Stimulated activated CD4-positive, alpha-beta T cell treated with anti-CD3 and anti-CD28 coated beads, Interleukin-2, amount 100 ng/mL, for 24 hours (primary cell): ENCODE results near the gene SLC30A3.
A peak's percentile ranks its signal among the peaks of the same experiment; 100 is the strongest.

Source experiments
- DNase-seq, 2 donors: peaks; one replicate each; pipeline ENCODE4 v3.0.0-alpha.2; 2020

The SLC30A3 gene

DNA sequence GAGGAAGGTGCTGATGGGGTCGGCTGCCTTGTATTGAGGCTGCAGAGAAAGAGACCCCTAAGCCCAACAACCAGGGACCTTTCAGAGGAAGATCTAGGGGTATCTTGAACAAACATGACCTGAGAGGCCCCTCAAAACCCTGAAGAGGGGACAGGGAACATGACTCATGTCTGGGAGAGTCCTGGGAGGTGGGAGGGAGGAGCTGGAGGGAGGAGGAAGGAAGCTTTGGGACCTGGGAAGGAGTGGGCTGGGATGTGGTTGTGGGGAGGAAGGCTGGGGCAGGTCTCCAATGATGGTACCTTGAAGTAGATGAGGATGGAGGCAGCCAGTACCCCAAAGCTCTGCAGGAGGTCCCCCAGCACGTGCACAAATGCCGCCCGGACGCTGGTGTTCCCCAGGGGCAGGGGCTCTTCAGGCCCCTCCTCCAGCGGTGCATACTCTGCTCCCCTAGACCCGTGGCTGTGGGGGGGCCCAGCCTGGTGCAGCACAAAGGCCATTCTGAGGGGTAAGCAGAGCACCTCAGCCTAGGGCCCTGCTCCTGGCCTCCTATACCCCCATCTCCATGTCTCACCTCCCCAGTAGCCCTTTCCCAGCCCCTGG lies 5.9 kb downstream of the SLC30A3 start:
- no peak for DNase-seq

DNA sequence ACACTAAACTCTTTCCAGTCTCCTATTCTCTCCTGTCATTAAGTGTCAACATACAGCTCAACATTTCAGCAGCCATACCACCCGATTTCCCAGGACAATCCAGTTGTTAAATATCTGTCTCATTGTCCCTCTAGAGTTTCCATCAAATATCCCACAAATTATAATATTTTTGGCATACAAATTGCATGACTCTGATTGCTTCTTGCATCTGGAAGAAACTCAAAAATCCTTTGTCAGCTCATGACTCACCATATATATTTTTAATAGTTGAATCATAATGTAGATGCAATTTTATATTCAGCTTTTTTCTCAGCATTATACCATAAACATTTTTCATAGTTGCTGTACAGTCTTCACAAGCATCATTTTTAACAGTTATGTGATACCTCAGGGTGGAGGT lies 7.2 kb downstream of the SLC30A3 start:
- no peak for DNase-seq

DNA sequence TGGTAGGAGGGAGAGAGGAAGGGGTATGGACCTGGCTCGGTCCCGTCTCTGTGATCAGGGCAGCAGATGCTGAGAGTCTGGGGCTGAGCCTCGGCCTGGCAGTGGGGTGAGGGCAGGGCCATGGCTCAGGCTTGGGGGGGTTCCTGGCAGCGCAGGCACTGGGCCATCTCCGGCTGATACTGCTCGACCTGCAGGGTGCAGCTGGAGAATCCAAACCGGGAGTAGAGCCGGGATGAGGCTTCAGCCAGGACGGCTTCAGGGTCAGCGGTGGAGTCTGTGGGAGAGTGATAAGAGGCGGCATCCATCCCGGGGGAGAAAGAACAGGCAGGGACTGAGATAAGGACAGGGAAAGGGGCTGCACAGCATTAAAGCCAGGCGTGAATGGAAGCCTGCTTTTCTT lies 7.7 kb downstream of the SLC30A3 start:
- no peak for DNase-seq

DNA sequence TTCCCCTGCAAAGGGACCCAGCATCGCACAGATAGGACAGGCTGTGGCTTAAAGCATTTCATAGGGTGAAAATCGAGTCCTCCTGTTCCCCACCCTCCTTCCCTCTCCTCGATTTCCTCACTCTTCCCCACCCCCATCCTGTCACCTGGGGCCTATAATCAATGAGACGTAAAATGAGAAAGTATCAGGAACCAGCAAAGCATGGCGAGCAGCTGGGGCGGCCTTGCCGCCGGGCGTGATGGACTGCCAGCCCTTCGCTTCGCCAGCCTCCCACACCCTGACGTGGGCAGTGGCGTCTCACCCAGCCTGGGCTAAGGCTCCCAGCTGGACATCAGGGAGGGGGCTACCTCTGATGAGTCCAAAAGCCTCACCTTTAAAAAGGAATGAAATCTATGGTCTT lies 11.1 kb downstream of the SLC30A3 start:
- no peak for DNase-seq

DNA sequence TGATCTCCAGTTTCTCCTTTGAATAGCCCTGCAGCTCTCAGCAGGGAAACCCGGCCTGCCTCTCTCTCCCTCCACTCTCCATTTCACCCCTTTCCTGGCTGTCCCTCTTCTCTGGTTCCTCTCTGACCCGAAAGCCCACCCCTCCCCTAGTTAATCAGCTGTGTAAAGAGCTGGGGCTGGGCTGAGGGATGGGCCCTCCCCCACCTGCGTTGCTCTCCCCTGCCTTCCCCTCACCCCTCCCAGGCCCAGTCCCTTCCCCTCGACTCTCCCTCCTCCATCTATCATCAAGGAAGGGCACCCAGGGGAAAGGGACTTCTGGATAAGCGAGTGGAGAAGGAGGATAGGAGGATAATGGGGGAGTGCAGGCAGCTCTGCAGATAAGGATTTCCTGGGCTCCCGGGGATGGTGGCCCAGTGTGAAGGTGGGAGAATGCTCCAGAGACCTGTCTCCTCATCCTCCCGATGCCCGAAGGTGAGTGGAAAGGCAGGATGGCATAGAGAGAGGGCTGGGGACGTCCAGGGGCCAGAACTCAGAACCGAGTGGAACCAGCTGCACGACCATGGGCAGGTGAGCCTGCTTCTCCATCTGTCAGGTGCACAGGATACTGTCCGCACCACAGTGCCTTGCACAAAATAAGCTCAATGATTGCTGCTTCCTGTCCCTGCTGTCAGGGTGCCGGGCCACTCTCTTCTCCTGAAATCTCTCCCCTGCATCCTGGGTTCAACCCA lies 12.0 kb downstream of the SLC30A3 start:
- DNase-seq: no peak

DNA sequence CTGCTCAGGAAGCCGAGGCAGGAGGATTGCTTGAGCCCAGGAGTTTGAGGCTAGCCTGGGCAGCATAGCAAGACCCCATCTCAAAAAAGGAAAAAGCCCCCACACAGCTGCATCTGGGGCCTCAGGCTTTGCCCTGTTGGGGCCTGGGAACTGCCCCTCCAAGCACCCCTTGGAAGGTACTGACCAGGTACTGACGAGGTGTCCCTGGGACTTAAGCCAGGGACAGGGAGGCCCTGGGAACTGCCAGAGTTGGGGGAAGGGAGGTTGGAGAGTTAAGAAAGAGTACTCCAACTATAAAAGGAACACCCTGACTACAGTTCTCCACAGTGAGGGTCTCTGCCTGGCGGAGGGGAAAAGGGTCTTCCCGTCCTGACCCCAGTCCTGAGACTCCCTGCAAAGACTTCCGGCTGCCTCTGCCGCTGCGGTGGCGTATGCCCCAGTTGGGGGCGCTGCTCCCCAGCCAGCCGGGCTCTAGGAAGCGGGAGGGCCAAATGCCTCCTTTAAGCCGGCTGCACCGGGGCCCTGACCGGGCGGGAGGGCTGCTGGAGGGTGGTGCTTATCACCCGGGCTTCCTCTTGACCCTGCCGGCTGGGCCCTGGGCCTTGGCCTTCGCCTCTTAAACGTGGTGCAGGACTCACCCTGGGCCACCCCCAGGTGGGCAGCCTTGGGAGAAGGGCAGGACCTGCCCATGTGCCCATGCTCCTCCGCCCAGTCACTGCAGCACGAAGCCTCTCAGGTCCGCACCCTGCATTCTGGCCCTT lies 12.8 kb downstream of the SLC30A3 start:
- DNase-seq: peak; percentile 55 to 70

DNA sequence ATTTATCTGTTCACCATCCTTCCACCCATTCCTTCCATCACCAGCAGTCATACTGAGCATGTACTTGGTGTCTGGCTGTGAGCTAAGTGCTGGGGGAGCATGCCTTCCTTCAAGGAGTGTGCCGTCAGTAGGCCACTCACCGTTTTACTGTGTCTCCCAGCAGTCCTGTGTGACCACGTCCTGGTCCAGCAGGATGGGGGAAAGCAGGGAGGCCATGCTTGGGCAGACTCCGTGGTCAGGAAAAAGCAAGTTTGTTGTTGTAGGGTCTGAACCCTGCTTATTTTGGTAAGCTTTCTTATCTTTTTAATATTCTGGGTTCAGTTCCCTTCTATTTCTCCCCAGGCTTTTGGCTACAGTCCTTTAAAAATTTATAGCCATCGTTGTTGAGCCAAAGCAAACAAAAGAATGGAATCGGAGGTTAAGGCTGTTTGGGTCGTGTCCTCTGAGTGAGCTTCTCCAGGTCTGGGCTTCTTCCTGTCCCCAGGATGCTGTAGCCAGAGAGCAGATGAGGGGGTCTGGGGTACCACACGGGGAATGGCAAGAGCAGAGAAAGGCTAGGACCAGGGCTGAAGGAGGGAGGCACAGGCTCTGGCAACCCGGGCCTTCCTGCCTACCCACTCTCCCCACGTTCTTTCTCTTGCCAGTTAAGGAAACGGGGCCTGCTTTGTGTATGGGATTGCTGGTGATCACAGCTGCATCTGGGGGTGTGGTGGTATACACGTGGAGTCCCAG lies 13.5 kb downstream of the SLC30A3 start:
- no peak for DNase-seq

DNA sequence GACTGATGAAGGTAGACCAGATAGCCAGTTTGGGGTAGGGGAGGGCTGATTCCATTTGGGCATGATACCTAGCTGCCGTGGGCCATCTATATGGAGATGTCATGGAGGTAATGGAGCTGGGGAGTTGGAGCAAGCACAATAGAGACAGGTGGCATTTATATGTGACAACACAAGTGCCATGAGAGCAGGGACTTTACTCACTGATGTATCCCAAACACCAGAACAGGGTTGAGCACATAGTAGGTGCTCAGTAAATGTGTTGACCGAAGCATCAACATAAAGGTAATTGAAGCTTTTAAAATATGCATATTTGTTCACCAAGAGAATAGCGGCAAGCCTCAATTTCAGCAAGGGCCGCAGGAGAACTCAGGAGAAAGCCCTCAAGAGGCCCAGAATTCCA lies 15.0 kb downstream of the SLC30A3 start:
- no peak for DNase-seq

DNA sequence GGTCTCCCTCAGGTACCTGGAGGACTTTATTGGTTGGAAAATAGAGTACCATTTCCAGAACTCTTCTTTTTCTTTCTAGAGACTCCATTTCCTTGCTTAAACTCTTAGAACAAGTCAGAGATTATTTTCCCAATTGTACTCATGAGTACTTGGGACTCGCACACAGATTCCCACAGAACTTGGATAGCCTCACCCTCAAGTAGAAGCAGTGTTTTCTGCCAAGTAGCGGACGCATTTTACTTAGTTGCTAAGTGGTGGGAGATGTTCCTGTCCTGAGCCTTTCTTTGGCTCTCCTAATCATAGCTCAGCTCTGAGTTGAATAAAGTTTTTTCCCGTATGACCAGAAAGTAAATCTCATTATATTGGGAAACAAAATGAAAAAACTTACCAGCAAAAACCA lies 17.2 kb downstream of the SLC30A3 start:
- no peak for DNase-seq

DNA sequence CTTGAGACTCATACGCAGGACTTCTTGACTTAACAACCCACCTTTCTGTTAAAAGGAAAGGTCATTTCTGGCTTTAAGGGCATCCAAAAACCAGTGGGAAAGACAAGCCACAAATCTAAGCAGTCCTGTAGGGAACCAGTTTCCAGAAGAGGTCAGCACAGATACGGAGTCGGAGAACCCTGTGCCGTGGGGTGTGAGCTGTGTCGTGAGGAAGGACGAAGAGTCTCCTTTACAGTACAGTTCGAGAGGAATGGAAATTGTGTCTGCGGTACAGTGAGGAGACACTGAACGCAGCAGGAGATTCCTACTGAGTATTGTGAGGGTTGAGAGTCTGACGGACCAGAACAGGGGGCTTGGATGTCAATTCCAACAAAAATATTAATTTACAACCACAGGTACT lies 17.7 kb downstream of the SLC30A3 start:
- DNase-seq: no peak

DNA sequence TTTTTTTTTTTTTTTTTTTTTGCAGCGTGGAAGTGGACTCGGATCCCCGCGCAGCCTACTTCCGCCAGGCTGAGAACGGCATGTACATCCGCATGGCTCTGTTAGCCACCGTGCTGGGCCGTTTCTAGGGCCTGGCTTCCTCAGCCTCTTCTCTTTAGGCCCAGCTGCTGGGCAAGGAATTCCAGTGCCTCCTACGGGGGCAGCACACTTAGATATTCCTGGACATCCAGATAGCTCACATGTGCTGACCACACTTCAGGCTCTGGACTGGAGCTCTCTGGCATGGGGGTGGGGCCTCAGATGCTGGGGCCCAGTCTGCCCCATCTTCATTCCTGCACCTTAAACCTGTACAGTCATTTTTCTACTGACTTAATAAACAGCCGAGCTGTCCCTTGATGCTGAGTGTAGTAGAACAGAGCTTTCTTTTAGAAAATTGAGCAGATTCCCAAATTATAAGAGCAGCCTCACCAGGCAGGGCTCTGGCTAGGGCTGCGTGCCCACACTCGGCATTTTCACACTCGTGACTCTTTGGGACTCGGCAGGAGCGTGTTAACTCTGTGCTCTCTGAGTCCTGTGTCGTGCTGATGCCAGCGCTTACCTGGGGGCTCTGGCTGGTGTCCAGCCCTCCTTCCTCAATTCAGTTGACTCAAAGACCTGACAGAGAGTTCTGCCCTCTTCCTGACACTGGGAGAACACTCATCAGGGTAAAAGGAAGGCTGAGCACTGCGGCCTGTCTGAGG lies 19.3 kb downstream of the SLC30A3 start:
- DNase-seq: no peak

DNA sequence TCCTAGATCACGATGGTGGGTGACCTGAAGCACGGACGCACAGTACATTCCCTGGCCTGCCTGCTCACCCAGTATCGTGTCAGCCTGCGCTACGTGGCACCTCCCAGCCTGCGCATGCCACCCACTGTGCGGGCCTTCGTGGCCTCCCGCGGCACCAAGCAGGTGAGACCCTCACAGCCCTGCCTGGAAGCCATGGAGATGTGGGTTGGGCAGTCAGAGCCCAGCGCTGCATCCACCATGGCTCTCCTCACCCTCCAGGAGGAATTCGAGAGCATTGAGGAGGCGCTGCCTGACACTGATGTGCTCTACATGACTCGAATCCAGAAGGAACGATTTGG lies 20.3 kb downstream of the SLC30A3 start:
- DNase-seq: no peak

DNA sequence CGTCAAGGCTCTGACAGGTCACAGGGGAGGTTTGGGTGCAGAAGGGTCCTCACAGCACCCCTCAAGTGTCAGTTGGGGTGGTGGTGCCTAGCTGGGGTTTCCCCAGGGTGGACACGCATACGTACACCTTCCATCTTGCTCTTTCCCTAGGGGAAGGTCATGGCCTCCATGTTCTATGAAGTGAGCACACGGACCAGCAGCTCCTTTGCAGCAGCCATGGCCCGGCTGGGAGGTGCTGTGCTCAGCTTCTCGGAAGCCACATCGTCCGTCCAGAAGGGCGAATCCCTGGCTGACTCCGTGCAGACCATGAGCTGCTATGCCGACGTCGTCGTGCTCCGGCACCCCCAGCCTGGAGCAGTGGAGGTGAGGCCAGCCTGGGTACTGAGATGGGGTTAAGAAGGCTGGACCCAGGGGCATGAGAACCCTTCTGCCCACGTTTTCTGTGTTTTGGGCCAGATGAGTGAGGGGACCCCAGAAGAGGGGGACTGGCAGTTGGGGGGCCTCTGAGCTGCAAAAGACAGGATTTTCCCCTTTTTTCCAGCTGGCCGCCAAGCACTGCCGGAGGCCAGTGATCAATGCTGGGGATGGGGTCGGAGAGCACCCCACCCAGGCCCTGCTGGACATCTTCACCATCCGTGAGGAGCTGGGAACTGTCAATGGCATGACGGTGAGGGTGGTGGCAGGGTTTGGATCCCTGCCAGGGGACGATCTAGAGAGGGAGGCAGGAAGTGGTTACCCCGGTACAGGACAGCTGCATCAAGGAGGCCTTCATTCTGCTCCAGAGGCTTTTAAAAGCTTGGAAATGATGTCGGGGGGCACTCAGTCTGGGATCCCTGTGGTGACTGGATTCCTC lies 20.9 kb downstream of the SLC30A3 start:
- DNase-seq: no peak

DNA sequence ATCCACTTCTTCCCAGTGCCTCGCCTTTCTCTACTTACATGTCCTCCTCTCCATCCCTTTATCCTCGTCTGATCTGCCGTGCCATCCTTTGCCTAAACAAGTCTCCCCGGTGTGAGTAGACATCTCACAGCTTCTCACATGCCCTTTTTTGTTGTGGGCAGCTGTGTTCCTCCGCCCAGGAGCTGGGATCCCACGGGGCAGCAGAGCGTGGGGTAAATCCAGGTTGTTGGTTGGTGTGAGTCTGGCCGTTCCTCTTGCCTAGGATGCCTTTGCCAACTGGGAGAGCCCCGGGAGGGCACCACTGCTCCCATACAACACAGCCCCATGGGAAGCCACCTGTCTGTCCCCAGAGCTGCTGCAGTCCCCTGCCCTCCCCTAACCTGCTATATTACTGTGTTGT lies 22.4 kb downstream of the SLC30A3 start:
- no peak for DNase-seq

DNA sequence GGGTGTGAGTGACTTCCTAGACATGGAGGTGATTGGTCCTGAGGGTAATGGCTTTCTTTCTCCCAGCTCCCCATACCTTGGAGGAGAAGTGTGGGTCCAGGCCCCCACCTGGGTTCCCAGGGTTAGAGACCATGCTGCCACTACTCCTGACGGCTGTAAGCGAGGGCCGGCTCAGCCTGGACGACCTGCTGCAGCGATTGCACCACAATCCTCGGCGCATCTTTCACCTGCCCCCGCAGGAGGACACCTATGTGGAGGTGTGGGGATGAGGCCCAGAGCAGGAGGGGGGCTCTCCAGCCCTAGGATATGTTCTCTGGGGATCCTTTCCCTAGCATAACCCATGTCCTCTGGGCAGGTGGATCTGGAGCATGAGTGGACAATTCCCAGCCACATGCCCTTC lies 23.9 kb downstream of the SLC30A3 start:
- no peak for DNase-seq

DNA sequence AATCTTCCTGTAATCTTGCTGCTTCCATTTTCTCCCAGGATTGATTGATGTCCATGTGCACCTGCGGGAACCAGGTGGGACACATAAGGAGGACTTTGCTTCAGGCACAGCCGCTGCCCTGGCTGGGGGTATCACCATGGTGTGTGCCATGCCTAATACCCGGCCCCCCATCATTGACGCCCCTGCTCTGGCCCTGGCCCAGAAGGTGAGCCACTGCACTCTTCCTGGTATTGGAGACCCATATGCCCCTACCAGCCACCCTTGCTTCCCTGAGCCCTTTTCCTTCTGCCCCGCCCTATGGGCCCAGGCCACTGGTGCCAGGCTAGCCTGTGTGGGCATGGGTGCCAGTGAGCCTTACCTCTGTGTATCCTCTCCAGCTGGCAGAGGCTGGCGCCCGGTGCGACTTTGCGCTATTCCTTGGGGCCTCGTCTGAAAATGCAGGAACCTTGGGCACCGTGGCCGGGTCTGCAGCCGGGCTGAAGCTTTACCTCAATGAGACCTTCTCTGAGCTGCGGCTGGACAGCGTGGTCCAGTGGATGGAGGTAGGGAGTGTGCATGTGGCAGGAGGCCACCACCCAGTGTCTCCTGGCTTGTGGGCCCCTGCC lies 25.4 kb downstream of the SLC30A3 start:
- DNase-seq: no peak

DNA sequence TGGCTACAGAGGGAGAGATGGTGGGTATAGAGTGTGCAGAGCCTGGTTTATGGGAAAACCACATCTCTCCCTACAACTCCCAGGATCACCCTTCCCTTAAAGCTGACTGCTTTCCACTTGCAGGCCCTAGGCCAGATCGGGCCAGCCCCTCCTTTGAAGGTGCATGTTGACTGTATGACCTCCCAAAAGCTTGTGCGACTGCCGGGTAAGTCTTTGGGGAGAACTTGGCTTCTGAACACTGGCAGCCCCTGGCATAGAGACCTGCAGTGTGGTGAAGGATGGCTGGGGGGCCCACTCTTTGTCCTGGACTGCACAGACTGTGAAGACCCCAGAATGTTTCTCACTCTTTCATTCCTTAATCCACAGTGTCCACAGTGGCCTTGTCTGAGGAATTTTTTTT lies 26.2 kb downstream of the SLC30A3 start:
- no peak for DNase-seq

DNA sequence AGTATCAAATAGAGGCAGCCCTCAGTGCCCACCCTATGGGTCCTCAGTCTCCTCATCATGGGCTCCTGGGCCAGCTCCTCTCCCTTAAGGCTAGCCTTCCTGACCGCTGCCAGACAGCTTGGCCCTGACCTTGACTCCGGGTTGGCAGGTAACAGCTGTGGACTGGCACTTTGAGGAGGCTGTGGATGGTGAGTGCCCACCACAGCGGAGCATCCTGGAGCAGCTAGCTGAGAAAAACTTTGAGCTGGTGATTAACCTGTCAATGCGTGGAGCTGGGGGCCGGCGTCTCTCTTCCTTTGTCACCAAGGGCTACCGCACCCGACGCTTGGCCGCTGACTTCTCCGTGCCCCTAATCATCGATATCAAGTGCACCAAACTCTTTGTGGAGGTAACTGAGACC lies 26.7 kb downstream of the SLC30A3 start:
- no peak for DNase-seq

DNA sequence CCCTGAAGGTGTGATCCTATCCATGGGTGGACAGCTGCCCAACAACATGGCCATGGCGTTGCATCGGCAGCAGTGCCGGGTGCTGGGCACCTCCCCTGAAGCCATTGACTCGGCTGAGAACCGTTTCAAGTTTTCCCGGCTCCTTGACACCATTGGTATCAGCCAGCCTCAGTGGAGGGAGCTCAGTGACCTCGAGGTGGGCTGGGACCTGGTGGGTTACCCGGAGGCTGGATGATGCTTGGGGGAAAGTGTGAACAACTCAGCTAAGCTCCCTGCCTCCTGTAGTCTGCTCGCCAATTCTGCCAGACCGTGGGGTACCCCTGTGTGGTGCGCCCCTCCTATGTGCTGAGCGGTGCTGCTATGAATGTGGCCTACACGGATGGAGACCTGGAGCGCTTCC lies 29.5 kb downstream of the SLC30A3 start:
- no peak for DNase-seq

DNA sequence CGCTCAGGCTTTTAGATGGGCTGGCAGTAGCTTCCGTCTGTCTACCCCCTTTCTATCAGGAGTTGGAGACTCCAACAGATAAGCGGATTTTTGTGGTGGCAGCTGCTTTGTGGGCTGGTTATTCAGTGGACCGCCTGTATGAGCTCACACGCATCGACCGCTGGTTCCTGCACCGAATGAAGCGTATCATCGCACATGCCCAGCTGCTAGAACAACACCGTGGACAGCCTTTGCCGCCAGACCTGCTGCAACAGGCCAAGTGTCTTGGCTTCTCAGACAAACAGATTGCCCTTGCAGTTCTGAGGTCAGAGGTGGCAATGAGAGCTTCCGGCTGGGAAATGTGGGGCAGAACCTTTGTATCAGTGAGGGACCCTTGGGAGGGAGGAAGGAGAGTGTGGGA lies 30.9 kb downstream of the SLC30A3 start:
- DNase-seq: no peak

DNA sequence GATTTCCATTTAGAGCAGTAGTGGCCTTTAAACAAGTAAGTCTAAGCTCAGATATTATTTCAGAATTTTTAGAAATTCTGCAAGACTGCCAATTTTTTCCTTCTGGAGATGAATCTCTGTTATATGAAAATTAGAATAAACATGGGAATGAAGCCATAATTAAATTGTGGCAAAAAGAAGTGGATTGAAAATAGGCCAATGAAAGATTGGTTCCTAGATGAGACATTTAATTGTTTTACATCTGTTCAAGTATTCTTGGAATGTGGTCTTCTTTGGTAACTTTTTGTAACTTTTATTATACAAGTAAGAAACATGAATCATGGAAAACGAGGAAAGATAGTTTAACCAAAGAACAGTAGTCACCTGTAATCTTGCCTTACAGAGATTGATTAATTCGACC lies 35.3 kb downstream of the SLC30A3 start:
- no peak for DNase-seq

DNA sequence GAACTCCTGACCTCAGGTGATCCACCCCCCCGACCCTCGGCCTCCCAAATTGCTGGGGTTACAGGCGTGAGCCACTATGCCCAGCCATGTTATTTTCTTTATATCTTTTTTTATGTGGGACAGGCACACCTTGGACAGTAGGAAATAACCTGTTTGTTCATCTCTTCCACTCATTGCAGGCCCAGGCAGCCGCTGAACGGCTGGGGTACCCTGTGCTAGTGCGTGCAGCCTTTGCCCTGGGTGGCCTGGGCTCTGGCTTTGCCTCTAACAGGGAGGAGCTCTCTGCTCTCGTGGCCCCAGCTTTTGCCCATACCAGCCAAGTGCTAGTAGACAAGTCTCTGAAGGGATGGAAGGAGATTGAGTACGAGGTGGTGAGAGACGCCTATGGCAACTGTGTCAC lies 37.3 kb downstream of the SLC30A3 start:
- DNase-seq: no peak
